K562 (cell line): ENCODE data around the gene PPP4R3A. TPM values are rescaled to one million over a fixed set of nuclear protein-coding genes. Genes with fewer than 3 reads are reported as not detected.

ENCODE experiments used
- HMG20A ChIP-seq: fragments of 450-650 bp; formaldehyde crosslinking; conservative IDR thresholded peaks from 2 replicates; pipeline ENCODE4 v1.4.0; 2020; ENCODE audit warnings: mild to moderate bottlenecking, mixed read lengths
- L3MBTL2 ChIP-seq: fragments of 450-650 bp; IDR thresholded peaks from 2 replicates; pipeline ENCODE4 v1.6.1; 2016; ENCODE audit warnings: mild to moderate bottlenecking, moderate library complexity
- PATZ1 ChIP-seq: fragments of 250-450 bp; sonication (Bioruptor Pico); IDR thresholded peaks from 2 replicates; pipeline ENCODE4 v1.5.0; 2020; ENCODE audit warnings: mild to moderate bottlenecking, borderline replicate concordance
- RBM25 ChIP-seq: fragments of 200-400 bp; formaldehyde crosslinking; IDR thresholded peaks from 2 replicates; pipeline ENCODE4 v1.6.1; 2018; ENCODE audit warnings: low read length, low read depth, moderate library complexity; ENCODE audit not compliant: severe bottlenecking
- RREB1 ChIP-seq: fragments of 250-450 bp; sonication (Bioruptor Pico); IDR thresholded peaks from 2 replicates; pipeline ENCODE4 v1.4.0; 2020
- TBL1XR1 ChIP-seq, 2 experiments: IDR thresholded peaks; 2 replicates each; pipeline ENCODE4 v1.6.1; 2012; ENCODE audit warnings: improper control_type of control experiment in 2 of 2, low read length in 2 of 2, mild to moderate bottlenecking in 1 of 2
- ZNF398 ChIP-seq: fragments of 250-450 bp; sonication (Bioruptor Pico); IDR thresholded peaks from 2 replicates; pipeline ENCODE4 v1.8.0; 2021; ENCODE audit warnings: moderate library complexity, mild to moderate bottlenecking, inconsistent platforms
- polyA plus RNA-seq, 8 experiments: library from polyadenylated mRNA; depleted of rRNA in 4 of 8; stranded (reverse) in 5 of 8; unstranded in 3 of 8; fragments of >200 nt; fragmentation: Nextera tagmentation in 2 of 8; fragmentation: Illumina TruSeq in 1 of 8; extraction: Ambion mirVana in 2 of 8; extraction: Trizol in 1 of 8; gene quantifications; 2 replicates each; pipeline versions ENCODE4 v1.2.1 to v1.2.3, GENCODE V29; 2011 to 2014; ENCODE audit warnings: inconsistent platforms in 1 of 8, missing spikeins in 1 of 8
- total RNA-seq, 7 experiments: library from RNA; depleted of rRNA in 6 of 7; stranded (reverse); fragments of >200 nt in 6 of 7; fragmentation: Illumina TruSeq in 2 of 7; extraction: Trizol in 2 of 7; gene quantifications; 2 replicates each; pipeline versions ENCODE4 v1.2.1 to v1.2.3, GENCODE V29; 2011 to 2021; ENCODE audit warnings: low replicate concordance in 1 of 7
- TF ChIP-seq, protein P1 (sequence below), 2 experiments: fragments of 450-650 bp in 1 of 2; sonication (generic) in 1 of 2; formaldehyde crosslinking in 1 of 2; IDR thresholded peaks; 2 replicates each; pipeline versions ENCODE4 v1.7.1 to v1.9.0; 2016 to 2022; ENCODE audit warnings: inconsistent platforms in 1 of 2, mild to moderate bottlenecking in 1 of 2, missing genetic modification reagents in 1 of 2

PPP4R3A gene
- total and polyA plus RNA-seq, 9 of the 15 experiments (the other 6 are each of a cell fraction or from before 2014, with no cell fraction given): 9.5 to 54.9 (median 44.9) TPM

- TF ChIP-seq, protein P1, sequence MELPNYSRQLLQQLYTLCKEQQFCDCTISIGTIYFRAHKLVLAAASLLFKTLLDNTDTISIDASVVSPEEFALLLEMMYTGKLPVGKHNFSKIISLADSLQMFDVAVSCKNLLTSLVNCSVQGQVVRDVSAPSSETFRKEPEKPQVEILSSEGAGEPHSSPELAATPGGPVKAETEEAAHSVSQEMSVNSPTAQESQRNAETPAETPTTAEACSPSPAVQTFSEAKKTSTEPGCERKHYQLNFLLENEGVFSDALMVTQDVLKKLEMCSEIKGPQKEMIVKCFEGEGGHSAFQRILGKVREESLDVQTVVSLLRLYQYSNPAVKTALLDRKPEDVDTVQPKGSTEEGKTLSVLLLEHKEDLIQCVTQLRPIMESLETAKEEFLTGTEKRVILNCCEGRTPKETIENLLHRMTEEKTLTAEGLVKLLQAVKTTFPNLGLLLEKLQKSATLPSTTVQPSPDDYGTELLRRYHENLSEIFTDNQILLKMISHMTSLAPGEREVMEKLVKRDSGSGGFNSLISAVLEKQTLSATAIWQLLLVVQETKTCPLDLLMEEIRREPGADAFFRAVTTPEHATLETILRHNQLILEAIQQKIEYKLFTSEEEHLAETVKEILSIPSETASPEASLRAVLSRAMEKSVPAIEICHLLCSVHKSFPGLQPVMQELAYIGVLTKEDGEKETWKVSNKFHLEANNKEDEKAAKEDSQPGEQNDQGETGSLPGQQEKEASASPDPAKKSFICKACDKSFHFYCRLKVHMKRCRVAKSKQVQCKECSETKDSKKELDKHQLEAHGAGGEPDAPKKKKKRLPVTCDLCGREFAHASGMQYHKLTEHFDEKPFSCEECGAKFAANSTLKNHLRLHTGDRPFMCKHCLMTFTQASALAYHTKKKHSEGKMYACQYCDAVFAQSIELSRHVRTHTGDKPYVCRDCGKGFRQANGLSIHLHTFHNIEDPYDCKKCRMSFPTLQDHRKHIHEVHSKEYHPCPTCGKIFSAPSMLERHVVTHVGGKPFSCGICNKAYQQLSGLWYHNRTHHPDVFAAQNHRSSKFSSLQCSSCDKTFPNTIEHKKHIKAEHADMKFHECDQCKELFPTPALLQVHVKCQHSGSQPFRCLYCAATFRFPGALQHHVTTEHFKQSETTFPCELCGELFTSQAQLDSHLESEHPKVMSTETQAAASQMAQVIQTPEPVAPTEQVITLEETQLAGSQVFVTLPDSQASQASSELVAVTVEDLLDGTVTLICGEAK (IDR thresholded peaks at IDR 0.05): no peak
- TF ChIP-seq, protein P1 (CRISPR knock-in tag; IDR thresholded peaks at IDR 0.05): peak; percentile 69
- TF ChIP-seq ZNF398: no peak
- peak; percentile 93 for TF ChIP-seq L3MBTL2
- no peak for TF ChIP-seq HMG20A
- no peak for TF ChIP-seq RBM25
- TF ChIP-seq RREB1: no peak
- no peak for TF ChIP-seq PATZ1 (CRISPR knock-in tag)
- no peak for TF ChIP-seq TBL1XR1 (IDR thresholded peaks at IDR 0.05; ENCODE audit: low read length in 2 of 2)
Observed at GRCh38 chr14:91417983-91418386, 92.1 kb downstream of the PPP4R3A start (continued).
